MG63 (cell line): Measurements from ENCODE around the gene MYMX. TPM values are rescaled to one million over a fixed set of nuclear protein-coding genes. Genes with fewer than 3 reads are reported as not detected.
"Not testable (repeated sequence)": the region's sequence is repeated elsewhere in the genome, so short reads cannot be mapped to it uniquely, and the experiment has no call there.

Experiments
- DNase-seq: peaks from one replicate; pipeline ENCODE4 v3.0.0-alpha.2; 2020
- H3K27me3 ChIP-seq: fragments of 250-450 bp; sonication (Bioruptor Pico); 2 replicates; pipeline ENCODE4 v1.5.1; 2020; ENCODE audit warnings: mild to moderate bottlenecking, moderate library complexity
- H3K36me3 ChIP-seq: fragments of 250-450 bp; sonication (Bioruptor Pico); 2 replicates; pipeline ENCODE4 v1.5.1; 2020; ENCODE audit warnings: mild to moderate bottlenecking, moderate library complexity
- H3K4me3 ChIP-seq: fragments of 250-450 bp; sonication (Bioruptor Pico); 2 replicates; pipeline ENCODE4 v1.5.1; 2020; ENCODE audit warnings: mild to moderate bottlenecking, moderate library complexity
- H3K9me3 ChIP-seq: fragments of 250-450 bp; sonication (Bioruptor Pico); 2 replicates; pipeline ENCODE4 v1.5.1; 2020; ENCODE audit warnings: mild to moderate bottlenecking, moderate library complexity
- total RNA-seq: library from RNA; depleted of rRNA; stranded (reverse); fragments of >200 nt; shearing (Covaris generic); gene quantifications from 2 replicates; pipeline ENCODE4 v1.2.3, GENCODE V29; 2014; ENCODE audit warnings: low replicate concordance

Gene MYMX
- total RNA-seq, 1 experiment from 2014 or later: not detected

DNA sequence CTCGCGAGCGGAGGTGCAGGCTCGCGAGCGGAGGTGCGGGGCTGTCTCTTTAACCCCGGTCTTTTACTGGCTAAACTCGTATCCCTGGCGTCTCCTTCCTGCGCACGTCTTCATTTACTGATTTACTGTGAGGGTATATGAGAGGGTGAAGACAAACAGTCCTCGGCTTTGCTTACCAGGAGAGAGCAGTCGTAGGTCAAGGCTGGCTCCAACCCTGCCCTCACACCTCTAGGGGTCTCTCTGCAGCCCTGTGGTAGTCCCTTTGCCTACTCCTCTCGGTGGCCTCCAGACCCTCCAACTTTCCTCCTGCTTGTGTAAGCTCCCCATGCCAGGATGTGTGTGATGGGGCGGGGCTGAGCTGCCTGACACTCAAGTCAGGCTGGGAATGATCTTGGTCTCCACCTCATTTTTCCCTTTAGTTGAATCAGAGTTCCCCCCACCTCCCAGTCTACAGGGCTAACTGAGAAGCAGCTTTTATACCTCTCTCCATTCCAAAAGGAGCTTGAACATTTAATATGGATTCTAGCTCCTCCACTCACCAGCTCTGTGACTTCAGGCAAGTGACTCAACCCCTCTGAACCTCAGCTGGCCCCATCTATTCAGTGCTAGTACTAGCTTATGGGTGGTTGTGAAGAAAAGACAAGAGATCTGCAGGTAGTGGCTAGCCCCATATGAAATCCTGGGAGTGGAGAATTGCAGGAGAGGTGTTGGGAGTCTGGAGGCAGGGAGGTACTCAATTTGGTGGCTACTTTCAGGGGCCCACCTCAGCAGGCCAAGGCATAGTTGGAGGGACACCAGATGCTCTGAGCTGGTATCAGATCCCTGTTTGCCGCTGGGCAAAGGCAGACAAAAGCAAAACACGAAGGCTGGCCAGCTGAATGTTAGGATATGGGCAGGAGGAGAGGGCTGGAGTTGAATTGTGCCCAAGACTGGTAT is 7.6 kb downstream of the MYMX start:
- peak; percentile 89 for DNase-seq
- Histone ChIP-seq H3K9me3 (no peaks in the 10 kb centered on the region), H3K36me3 (peaks cover 39% of the 10 kb centered on the region), H3K27me3 (no peaks in the 10 kb centered on the region), H3K4me3 (peak overlapping the region; percentile 60)

DNA sequence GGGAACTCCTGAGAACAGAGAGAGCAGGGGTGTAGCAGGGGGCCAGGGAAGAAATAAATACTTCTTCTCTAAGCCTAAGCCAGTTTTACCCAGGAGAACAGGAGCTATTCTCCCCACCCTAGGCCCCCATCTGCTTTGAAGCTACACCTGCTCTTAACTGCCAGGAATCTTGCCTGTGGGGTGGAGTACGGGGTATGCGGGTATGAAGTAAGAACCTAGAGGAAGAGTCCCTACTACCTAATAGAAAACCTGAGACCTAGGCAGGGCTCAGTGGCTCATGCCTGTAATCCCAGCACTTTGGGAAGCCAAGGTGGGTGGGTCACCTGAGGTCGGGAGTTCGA is 8.2 kb downstream of the MYMX start:
- H3K4me3 ChIP-seq: peak overlapping the region; percentile 60
- no peaks in the 10 kb centered on the region for H3K9me3 ChIP-seq
- H3K36me3 ChIP-seq: peaks cover 45% of the 10 kb centered on the region
- no peak for DNase-seq
- no peaks in the 10 kb centered on the region for H3K27me3 ChIP-seq

DNA sequence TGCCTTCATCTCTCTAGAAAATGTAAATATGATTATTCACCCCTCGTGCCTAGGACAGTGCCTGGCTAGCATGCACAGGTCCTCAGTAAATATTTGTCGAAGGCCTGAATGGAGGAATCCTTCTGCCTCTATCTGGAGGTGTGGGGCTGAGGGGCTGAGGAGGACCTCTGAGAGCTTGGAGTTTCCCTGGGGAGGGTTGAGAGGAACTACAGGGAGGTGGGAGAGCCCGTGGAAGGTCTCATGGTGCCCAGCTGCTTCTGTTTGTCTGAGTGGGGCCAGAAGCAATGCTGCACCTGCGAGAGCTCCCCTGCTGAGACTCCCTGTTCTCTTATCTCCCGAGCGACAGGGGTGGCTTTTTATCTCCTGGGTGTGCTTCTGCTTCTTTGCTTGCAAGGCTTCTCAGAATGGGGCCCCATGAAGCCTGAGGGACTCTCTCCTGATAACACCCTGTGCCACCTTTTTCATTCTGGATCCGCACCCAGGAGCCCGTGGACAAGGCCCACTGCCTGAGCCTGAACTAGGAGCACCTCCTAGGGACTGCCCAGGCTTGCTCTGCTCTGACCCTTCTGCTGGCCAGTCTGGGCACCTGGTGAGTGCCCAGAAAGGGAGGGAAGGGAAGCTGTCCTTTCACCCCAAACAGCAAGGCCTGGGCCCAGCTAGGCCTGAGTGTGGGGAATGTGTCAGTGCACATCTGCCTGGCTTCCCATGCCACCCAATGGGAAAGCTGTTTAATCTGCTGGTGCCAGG is 9.0 kb downstream of the MYMX start:
- Histone ChIP-seq H3K9me3 (no peaks in the 10 kb centered on the region), H3K27me3 (no peaks in the 10 kb centered on the region), H3K36me3 (peaks cover 53% of the 10 kb centered on the region), H3K4me3 (no peak overlapping the region)
- DNase-seq: no peak

DNA sequence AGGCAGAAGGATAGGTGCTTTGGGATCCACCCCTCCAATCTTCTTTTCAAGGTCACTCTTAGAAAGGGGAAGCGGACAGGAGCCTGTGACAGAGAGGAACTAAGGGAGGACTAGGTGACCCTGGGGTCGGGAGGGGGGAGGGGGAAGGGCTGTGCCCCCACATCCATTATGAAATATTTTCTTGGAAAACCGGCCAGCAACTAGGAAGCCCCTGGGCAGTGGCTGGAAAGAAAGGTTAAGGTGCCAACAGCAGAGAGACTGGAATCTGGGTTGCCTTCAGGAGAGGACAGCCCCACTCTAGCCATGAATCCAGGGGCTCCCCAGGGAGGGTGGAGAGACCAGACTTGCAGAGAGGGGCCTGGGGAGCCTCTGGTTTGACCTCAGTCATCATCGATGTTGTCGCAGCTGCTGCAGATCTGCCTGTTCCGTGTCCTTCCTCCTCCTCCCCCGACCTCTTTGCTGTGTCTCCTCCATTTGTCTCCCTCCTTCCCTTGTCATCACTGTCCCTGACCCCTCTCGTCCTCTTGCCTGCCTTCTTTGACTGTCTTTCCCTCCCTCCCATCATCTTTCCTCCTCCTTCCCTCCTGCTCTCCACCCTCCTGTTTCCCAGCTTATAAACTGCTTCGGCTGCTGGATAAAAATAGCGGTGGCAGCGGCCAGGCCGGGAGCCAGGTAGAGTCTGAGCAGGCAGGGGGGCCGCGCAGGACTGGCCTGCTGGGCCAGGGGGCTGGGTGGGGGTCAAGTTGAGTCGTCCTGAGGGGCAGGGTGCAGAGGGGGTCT is 9.8 kb downstream of the MYMX start:
- Histone ChIP-seq H3K4me3 (no peak overlapping the region), H3K9me3 (no peaks in the 10 kb centered on the region), H3K36me3 (peaks cover 62% of the 10 kb centered on the region), H3K27me3 (no peaks in the 10 kb centered on the region)
- no peak for DNase-seq

DNA sequence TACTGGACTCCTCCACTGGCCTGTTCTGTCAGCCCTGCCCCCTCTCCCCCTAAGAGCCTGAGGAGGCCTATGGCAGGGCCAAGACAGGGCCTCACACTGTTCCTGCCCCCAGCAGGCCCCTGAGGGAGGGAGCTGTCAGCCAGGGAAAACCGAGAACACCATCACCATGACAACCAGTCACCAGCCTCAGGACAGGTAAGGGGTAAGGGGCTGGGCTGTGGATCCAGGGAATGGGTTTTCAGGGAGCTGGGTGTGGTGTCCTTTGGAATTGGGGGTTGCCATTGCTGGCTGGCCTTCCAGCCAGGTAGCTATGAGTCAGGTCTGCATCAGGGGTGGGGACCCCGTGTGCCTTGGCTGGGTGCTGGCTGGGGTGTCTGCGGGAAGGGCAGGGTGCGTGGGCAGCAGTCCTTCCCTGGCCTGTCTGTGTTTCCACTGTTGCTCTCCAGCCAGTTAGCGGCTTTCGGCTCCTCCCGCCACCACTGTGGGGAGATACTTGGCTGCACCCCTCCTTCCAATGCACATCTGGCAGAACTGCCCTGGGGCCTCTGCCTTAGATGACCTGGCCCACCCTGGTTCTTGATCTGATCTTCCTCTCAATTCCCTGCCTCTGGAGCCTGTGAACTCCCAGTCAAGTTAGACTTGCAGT is 10.5 kb downstream of the MYMX start:
- Histone ChIP-seq H3K4me3 (no peak overlapping the region), H3K36me3 (peaks cover 69% of the 10 kb centered on the region), H3K9me3 (no peaks in the 10 kb centered on the region), H3K27me3 (no peaks in the 10 kb centered on the region)
- no peak for DNase-seq

DNA sequence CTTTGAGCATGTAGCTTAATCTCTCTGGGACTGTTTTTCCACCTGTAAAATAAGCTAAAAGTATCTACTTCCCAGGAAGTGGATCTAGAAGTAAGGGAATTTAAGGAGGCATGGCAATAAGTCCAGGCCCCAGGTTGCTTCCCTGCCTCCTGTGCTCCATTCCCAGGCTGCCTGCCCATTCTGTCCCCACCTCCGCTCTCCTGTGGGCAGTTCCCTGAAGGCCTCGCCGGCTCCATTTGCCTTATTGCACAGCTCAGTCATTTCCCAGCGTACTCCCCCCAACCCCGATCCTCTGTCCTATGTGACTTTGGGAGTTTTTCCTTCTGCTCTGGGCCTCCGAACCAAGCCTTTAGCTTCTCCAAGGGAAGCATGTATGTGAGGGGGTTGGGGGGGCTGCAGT is 11.3 kb downstream of the MYMX start:
- DNase-seq: no peak
- no peaks in the 10 kb centered on the region for H3K27me3 ChIP-seq
- no peaks in the 10 kb centered on the region for H3K9me3 ChIP-seq
- no peak overlapping the region for H3K4me3 ChIP-seq
- H3K36me3 ChIP-seq: peaks cover 76% of the 10 kb centered on the region

DNA sequence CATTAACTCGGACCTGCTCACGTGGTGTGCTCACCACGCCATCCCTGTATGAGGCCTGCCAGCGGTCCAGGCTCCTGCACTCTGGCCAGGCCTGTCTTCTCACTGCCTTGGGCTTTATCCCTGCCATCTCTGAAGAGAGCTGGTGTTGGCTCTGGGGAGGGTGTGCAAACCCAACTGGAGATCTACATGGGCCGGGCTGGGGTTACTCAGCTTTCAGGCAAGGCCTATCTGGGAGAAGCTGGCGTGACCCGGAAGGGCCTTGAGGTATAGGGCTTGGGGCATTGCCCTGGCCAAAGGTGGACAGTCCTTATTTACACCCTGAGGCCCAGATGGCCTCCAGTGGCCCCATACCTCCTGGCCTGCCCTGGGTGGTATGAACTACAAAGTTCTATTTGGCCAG is 11.7 kb downstream of the MYMX start:
- no peak for DNase-seq
- no peak overlapping the region for H3K4me3 ChIP-seq
- H3K36me3 ChIP-seq: peaks cover 80% of the 10 kb centered on the region
- H3K27me3 ChIP-seq: no peaks in the 10 kb centered on the region
- H3K9me3 ChIP-seq: no peaks in the 10 kb centered on the region

DNA sequence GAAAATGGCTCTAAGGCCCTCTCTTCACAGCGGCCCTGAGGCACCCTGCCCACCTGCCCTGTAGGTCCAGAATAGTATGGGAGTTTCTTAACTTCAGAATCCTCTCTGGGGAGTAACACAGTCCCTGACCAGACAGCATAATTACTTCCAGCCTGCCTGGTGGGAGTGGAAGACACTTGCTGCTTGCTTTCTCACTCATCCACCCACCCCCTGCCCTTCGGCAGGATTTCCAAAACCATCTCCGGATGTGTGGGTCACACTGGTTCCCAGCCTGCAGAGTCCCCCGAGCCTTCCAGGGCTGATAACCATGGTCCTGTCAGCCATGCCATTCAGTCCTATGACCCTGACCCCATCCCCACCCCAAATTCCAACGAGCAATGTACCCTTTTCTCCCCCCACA is 12.1 kb downstream of the MYMX start:
- Histone ChIP-seq H3K27me3 (no peaks in the 10 kb centered on the region), H3K9me3 (no peaks in the 10 kb centered on the region), H3K36me3 (peaks cover 84% of the 10 kb centered on the region), H3K4me3 (no peak overlapping the region)
- no peak for DNase-seq

DNA sequence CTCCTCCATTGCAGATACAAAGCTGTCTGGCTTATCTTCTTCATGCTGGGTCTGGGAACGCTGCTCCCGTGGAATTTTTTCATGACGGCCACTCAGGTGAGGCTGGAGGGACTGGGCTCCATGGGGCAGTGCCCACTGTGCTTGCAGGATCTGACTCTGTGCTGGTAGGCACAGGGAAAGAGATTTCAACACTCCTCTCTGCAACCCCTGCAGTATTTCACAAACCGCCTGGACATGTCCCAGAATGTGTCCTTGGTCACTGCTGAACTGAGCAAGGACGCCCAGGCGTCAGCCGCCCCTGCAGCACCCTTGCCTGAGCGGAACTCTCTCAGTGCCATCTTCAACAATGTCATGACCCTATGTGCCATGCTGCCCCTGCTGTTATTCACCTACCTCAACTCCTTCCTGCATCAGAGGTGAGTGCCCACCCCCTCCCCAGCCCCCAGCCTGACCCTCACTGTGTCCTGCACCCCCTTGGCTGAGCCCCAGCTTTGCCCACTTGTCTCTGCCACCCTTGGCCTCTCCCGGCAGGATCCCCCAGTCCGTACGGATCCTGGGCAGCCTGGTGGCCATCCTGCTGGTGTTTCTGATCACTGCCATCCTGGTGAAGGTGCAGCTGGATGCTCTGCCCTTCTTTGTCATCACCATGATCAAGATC is 12.8 kb downstream of the MYMX start:
- no peak overlapping the region for H3K4me3 ChIP-seq
- DNase-seq: no peak
- peaks cover 86% of the 10 kb centered on the region for H3K36me3 ChIP-seq
- H3K27me3 ChIP-seq: no peaks in the 10 kb centered on the region
- no peaks in the 10 kb centered on the region for H3K9me3 ChIP-seq

DNA sequence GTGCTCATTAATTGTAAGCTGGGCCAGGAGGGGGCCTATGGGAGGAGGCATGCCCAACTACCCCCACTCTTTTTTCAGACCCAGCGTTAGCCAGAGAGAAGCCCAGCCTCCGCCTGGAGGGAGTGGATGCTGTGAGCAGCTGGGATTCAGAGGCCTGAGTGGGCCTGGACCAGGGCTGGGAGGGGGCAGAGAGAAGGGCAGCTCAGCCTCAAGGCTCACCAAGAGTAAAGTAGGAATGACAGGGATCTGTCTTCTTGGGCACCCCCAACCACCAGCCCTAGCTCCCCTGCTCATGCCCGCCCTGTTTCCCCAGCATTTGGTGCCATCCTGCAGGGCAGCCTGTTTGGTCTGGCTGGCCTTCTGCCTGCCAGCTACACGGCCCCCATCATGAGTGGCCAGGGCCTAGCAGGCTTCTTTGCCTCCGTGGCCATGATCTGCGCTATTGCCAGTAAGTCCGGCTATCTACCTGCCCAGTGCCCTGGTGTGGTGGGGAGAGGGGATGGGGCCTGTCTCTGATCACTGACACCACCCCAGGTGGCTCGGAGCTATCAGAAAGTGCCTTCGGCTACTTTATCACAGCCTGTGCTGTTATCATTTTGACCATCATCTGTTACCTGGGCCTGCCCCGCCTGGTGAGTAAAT is 13.4 kb downstream of the MYMX start:
- no peak overlapping the region for H3K4me3 ChIP-seq
- DNase-seq: no peak
- H3K9me3 ChIP-seq: no peaks in the 10 kb centered on the region
- H3K27me3 ChIP-seq: no peaks in the 10 kb centered on the region
- peaks cover 90% of the 10 kb centered on the region for H3K36me3 ChIP-seq

DNA sequence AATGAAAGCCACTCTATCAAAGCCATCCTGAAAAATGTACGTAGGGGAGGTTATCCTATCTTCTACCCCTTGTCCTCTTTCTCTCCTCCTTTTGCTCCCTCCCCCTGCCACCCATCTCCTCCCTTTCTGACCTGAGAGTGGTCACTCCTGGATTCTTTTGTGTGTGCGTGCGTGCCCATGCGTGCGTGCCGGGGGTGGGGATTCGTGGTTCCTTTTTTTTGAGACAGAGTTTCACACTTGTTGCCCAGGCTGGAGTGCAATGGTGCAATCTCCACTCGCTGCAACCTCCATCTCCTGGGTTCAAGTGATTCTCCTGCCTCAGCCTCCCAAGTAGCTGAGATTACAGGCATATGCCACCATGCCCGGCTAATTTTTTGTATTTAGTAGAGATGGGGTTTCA is 14.7 kb downstream of the MYMX start:
- H3K9me3 ChIP-seq: not testable (repeated sequence)

DNA sequence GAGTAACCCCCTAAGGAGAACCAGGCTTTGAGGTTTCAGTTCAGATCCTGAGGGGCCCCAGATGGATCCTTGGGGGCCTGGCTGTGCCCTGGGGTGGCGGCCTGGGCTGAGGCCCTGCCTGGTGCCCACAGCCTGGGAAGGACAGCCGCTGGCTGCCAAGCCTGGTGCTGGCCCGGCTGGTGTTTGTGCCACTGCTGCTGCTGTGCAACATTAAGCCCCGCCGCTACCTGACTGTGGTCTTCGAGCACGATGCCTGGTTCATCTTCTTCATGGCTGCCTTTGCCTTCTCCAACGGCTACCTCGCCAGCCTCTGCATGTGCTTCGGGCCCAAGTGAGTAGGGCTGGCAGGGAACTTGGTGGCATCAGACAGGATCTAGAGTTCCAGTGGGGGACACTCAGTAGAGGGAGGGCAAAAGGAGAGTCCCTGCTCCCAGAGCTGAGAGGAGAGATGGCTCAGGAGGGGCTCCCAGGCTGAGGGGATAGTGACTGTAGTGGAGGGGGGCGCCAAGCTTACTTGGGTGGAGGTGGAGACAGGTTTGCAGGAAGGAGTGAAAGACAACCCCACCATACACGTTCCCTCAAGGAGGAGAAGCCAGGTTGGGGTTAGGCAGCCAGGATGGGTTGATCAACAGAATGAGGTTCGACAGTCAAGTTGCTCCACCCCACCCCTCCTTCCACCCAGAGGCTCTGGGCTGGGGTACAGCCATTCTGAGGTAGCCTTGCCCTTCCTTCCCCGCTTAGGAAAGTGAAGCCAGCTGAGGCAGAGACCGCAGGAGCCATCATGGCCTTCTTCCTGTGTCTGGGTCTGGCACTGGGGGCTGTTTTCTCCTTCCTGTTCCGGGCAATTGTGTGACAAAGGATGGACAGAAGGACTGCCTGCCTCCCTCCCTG is 16.2 kb downstream of the MYMX start:
- Histone ChIP-seq H3K27me3 (no peaks in the 10 kb centered on the region), H3K9me3 (no peaks in the 10 kb centered on the region), H3K36me3 (peaks cover 78% of the 10 kb centered on the region), H3K4me3 (no peak overlapping the region)
- no peak for DNase-seq

More for the DNA sequence above, 14.7 kb downstream of the MYMX start:
- not testable (repeated sequence) for DNase-seq, H3K27me3 ChIP-seq, H3K4me3 ChIP-seq
- peaks cover 91% of the 10 kb centered on the region for H3K36me3 ChIP-seq

DNA sequence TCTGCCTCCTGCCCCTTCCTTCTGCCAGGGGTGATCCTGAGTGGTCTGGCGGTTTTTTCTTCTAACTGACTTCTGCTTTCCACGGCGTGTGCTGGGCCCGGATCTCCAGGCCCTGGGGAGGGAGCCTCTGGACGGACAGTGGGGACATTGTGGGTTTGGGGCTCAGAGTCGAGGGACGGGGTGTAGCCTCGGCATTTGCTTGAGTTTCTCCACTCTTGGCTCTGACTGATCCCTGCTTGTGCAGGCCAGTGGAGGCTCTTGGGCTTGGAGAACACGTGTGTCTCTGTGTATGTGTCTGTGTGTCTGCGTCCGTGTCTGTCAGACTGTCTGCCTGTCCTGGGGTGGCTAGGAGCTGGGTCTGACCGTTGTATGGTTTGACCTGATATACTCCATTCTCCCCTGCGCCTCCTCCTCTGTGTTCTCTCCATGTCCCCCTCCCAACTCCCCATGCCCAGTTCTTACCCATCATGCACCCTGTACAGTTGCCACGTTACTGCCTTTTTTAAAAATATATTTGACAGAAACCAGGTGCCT is 16.9 kb downstream of the MYMX start:
- no peaks in the 10 kb centered on the region for H3K9me3 ChIP-seq
- no peaks in the 10 kb centered on the region for H3K27me3 ChIP-seq
- H3K36me3 ChIP-seq: peaks cover 71% of the 10 kb centered on the region
- no peak for DNase-seq
- no peak overlapping the region for H3K4me3 ChIP-seq

DNA sequence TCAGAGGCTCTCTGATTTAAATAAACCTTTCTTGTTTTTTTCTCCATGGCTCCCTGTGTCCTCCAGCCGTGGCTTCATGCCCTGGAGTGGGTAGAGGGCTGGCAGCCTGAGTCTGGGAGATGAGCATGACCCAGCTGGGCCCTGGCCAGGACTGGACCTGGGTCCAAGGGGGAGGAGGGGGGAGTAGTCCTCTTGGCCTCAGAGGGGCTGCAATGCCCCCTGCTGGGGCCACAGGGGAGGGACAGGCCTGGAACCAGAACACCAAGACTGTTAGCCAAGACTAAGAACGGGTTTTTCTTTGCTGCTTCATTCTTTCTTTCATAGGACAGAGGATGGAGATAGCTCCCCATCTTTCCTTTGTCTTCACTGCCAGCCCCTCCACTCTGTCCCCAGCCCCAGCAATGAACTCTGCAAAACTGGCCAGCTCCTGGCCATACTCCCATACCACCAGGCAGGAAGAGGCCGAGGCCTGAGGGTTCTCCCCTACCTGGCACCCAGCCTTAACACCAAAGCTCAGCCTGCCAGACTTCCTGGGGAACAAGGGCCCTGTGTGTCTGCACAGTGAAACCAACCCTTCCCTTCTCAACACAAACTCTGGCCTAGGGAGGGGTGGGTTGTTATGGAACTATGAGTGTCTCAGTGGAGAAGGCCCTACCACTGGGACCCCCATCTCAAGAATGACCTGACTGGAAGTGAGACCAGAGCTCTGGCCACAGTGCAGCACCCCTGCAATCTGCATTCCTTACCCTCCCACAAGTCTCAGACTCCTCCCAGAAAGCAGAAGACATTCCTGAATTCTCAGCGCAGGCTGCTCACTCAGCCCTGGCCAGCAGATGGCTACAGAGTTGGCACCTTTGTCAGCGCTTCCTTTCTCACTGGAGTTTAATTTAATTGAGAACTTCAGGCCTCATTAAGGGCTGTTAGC is 17.6 kb downstream of the MYMX start:
- peak; percentile 100 for DNase-seq
- H3K36me3 ChIP-seq: peaks cover 64% of the 10 kb centered on the region

More for the DNA sequence above, 17.6 kb downstream of the MYMX start:
- H3K9me3 ChIP-seq: no peaks in the 10 kb centered on the region
- no peak overlapping the region for H3K4me3 ChIP-seq
- no peaks in the 10 kb centered on the region for H3K27me3 ChIP-seq
